Panc1 (cell line): ENCODE data around the gene SUPV3L1.

Experiments used
- CTCF ChIP-seq: fragments of 450-650 bp; IDR thresholded peaks from 2 replicates; pipeline ENCODE4 v1.5.1; 2017; ENCODE audit warnings: mild to moderate bottlenecking
- POLR2AphosphoS5 ChIP-seq: IDR thresholded peaks from 2 replicates; pipeline ENCODE4 v1.6.1; 2012; ENCODE audit warnings: mild to moderate bottlenecking, low read depth, low read length, moderate library complexity
- REST ChIP-seq, 2 experiments: IDR thresholded peaks; 2 replicates each; pipeline ENCODE4 v1.6.1; 2011 to 2012; ENCODE audit warnings: low read depth in 2 of 2, control low read depth in 1 of 2, low read length in 1 of 2, mild to moderate bottlenecking in 1 of 2, moderate library complexity in 1 of 2; ENCODE audit not compliant: insufficient read depth in 1 of 2
- SIN3A ChIP-seq: IDR thresholded peaks from 2 replicates; pipeline ENCODE4 v1.6.1; 2012; ENCODE audit warnings: low read depth, mild to moderate bottlenecking, low read length, moderate library complexity, borderline replicate concordance; ENCODE audit not compliant: insufficient read depth
- TCF7L2 ChIP-seq: IDR thresholded peaks from 2 replicates; pipeline ENCODE4 v1.6.1; 2011; ENCODE audit warnings: mild to moderate bottlenecking, low read depth, low read length, inconsistent platforms

GRCh38 chr10:69142983-69143382 is 37.1 kb upstream of the SUPV3L1 start:
- no peak for TF ChIP-seq CTCF
- TF ChIP-seq POLR2AphosphoS5: no peak
- TF ChIP-seq REST (IDR thresholded peaks at IDR 0.05; ENCODE audit: insufficient read depth in 1 of 2, low read depth in 2 of 2, low read length in 1 of 2): no peak
- no peak for TF ChIP-seq SIN3A
- TF ChIP-seq TCF7L2: no peak
